T-cell (primary cell): ENCODE data around the gene PPP1CB. TPM values are rescaled to one million over a fixed set of nuclear protein-coding genes. Genes with fewer than 3 reads are reported as not detected.
"Not testable (repeated sequence)": the region's sequence is repeated elsewhere in the genome, so short reads cannot be mapped to it uniquely, and the experiment has no call there.

Source experiments
- ATAC-seq, 4 experiments: fragments of 200-7000 bp in 3 of 4; fragments of 150-1000 bp in 1 of 4; cut with Tn5 transposase; replicated peaks in 1 of 4; 1 replicate in 3 of 4; 2 replicates in 1 of 4; pipeline ENCODE4 v1.10.0; 2021; ENCODE audit warnings: moderate library complexity in 3 of 4, mild to moderate bottlenecking in 2 of 4, moderate number of reproducible peaks in 1 of 4
- CTCF ChIA-PET, 2 donors: fragments of 300-600 bp; sonication (Branson Sonifier 250); formaldehyde crosslinking; loops; one replicate each; lab custom pipeline; 2022; ENCODE audit warnings: antibody characterized with exemption in 2 of 2; lab: Charles Lee
- POLR2A ChIA-PET, 2 donors: fragments of 300-600 bp; sonication (Branson Sonifier 250); formaldehyde crosslinking; loops; one replicate each; lab custom pipeline; 2022; ENCODE audit warnings: antibody characterized with exemption in 2 of 2; lab: Charles Lee
- DNase-seq, 35 experiments: peaks; one replicate each; pipeline versions ENCODE4 v3.0.0 to v3.0.0-alpha.2; 2013 to 2023
- H3K27ac ChIP-seq: one replicate; pipeline ENCODE4 v1.5.1; 2013; ENCODE audit warnings: low read length
- H3K27me3 ChIP-seq, 2 experiments: replicated peaks in 1 of 2; 1 replicate in 1 of 2; 2 replicates in 1 of 2; pipeline versions ENCODE4 v1.6.1 to v1.7.0; 2013; ENCODE audit warnings: low read length in 1 of 2, mixed read lengths in 1 of 2; ENCODE audit not compliant: control insufficient read depth in 2 of 2, insufficient read depth in 2 of 2; ENCODE audit errors: extremely low read depth in 1 of 2
- H3K36me3 ChIP-seq, 2 donors: 1 replicate in 1 of 2; 2 replicates in 1 of 2; pipeline versions ENCODE4 v1.6.1 to v1.7.0; 2013; ENCODE audit warnings: low read length in 1 of 2; ENCODE audit not compliant: control insufficient read depth in 2 of 2, insufficient read depth in 1 of 2; ENCODE audit errors: extremely low read depth in 1 of 2
- H3K4me1 ChIP-seq, 2 experiments: 1 replicate in 1 of 2; 2 replicates in 1 of 2; pipeline versions ENCODE4 v1.6.1 to v1.7.0; 2013; ENCODE audit warnings: low read length in 2 of 2, mixed read lengths in 1 of 2; ENCODE audit not compliant: insufficient read depth in 2 of 2, control insufficient read depth in 1 of 2; ENCODE audit errors: extremely low read depth in 1 of 2
- H3K4me3 ChIP-seq, 2 donors: 1 replicate in 1 of 2; 2 replicates in 1 of 2; pipeline versions ENCODE4 v1.5.1 to v1.7.0; 2013; ENCODE audit warnings: mild to moderate bottlenecking in 2 of 2, low read length in 1 of 2, moderate library complexity in 1 of 2; ENCODE audit not compliant: control insufficient read depth in 1 of 2; ENCODE audit errors: extremely low read depth in 1 of 2
- H3K9me3 ChIP-seq: 2 replicates; pipeline ENCODE4 v1.7.0; 2013
- H3K27ac Mint-ChIP-seq, 2 donors: one replicate each; pipeline ENCODE4 v1.8.0; 2020 to 2021; ENCODE audit warnings: mild to moderate bottlenecking in 2 of 2, mixed read lengths in 2 of 2
- H3K27me3 Mint-ChIP-seq, 2 donors: one replicate each; pipeline ENCODE4 v1.8.0; 2021 to 2022; ENCODE audit warnings: mixed read lengths in 2 of 2
- H3K36me3 Mint-ChIP-seq: one replicate; pipeline ENCODE4 v1.8.0; 2021; ENCODE audit warnings: mixed read lengths
- H3K4me1 Mint-ChIP-seq, 3 donors: one replicate each; pipeline ENCODE4 v1.8.0; 2020 to 2022; ENCODE audit warnings: mixed read lengths in 3 of 3, mild to moderate bottlenecking in 1 of 3
- H3K4me3 Mint-ChIP-seq, 3 donors: one replicate each; pipeline ENCODE4 v1.8.0; 2020 to 2022; ENCODE audit warnings: mild to moderate bottlenecking in 3 of 3, mixed read lengths in 3 of 3, moderate library complexity in 3 of 3
- H3K9me3 Mint-ChIP-seq, 3 donors: one replicate each; pipeline ENCODE4 v1.8.0; 2020 to 2022; ENCODE audit warnings: mixed read lengths in 3 of 3
- WGBS: methylation state at CpG from one replicate; pipeline ENCODE4 v1.1.5; 2013; ENCODE audit warnings: missing lambda C conversion rate; ENCODE audit not compliant: insufficient coverage; 5-methylcytosine and 5-hydroxymethylcytosine counted together
- total RNA-seq, 35 experiments: library from RNA in 6 of 35; stranded (reverse) in 6 of 35; fragments of 120-200 nt in 1 of 35; gene quantifications; one replicate each; pipeline versions ENCODE4 v1.2.1 to v1.2.4 and lab custom pipeline; 2013 to 2026

PPP1CB gene
- total RNA-seq, 5 donors from 2014 or later (not counting 1 experiment from before 2014, with no cell fraction given), result 182 to 233 (median 190) TPM

DNA sequence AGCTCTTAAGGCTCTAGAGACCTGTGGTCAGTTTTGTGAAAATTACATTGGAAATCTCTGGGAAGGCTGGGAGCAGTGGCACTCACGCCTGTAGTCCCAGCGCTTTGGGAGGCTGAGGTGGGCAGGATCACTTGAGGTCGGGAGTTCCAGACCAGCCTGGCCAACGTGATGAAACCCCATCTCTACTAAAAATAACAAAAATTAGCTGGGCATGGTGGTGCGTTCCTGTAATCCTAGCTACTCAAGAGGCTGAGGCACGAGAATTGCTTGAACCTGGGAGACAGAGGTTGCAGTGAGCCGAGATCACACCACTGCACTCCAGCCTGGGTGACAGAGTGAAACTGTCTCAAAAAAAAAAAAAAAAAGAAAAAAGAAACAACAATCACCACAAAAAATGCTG lies 32.9 kb downstream of the PPP1CB start:
- ChIA-PET POLR2A (interaction anchor here (0.6 to 1.7 kb wide), 11 partner anchors 10 to 812 kb away, joined by 3 to 17 read pairs (median 4); no protein-coding TSS in a partner anchor), CTCF (interaction anchor here (0.7 to 1.7 kb wide), 2 partner anchors 10 to 17 kb away, joined by 5 to 8 read pairs; no protein-coding TSS in a partner anchor)
- H3K27me3 ChIP-seq, H3K4me3 Mint-ChIP-seq, H3K4me3 ChIP-seq, H3K27ac Mint-ChIP-seq, H3K9me3 Mint-ChIP-seq, H3K4me1 ChIP-seq, H3K27me3 Mint-ChIP-seq, H3K27ac ChIP-seq, DNase-seq, H3K9me3 ChIP-seq: not testable (repeated sequence)
- 94% methylated on average over 6 of the region's 7 CpGs for WGBS
- H3K4me1 Mint-ChIP-seq, result peaks cover 7 to 13% (median 9%) of the 10 kb centered on the region in 3 donors
- peaks cover 0 to 73% of the 10 kb centered on the region in 2 donors for H3K36me3 ChIP-seq
- peaks cover 54% of the 10 kb centered on the region for H3K36me3 Mint-ChIP-seq
- ATAC-seq, result peak in 1 of 4 experiments; percentile 5

DNA sequence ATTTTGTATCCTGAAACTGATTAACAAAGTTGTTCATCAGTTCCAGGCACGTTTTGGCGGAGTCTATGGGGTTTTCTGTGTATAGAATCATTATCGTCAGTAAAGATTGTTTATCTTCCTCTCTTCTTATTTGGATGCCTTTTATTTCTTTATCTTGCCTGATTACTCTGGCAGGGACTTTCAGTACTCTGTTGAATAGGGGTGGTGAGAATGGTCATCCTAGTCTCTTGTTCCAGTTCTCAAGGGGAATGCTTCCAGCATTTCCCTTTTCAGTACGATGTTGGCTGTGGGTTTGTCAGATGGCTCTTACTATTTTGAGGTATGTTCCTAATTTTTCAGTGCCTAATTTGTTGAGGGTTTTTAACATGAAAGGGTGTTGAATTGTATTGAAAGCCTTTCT lies 45.0 kb downstream of the PPP1CB start:
- no peaks in the 10 kb centered on the region for H3K27me3 Mint-ChIP-seq
- Histone ChIP-seq H3K36me3 (peaks cover 16 to 62% of the 10 kb centered on the region in 2 donors), H3K4me3 (no peak overlapping the region), H3K4me1 (no peaks in the 10 kb centered on the region), H3K27ac (no peak overlapping the region), H3K9me3 (peaks cover 4% of the 10 kb centered on the region), H3K27me3 (no peaks in the 10 kb centered on the region)
- H3K27ac Mint-ChIP-seq, result no peak overlapping the region
- CTCF ChIA-PET, result interaction anchor here in 1 of 2 donors (1.0 kb wide), 1 partner anchor 13 kb away, joined by 3 read pairs; no protein-coding TSS in a partner anchor
- H3K36me3 Mint-ChIP-seq, result peaks cover 59% of the 10 kb centered on the region
- peaks cover 35 to 37% (median 37%) of the 10 kb centered on the region in 3 donors for H3K4me1 Mint-ChIP-seq
- DNase-seq, result no peak
- H3K4me3 Mint-ChIP-seq, result no peak overlapping the region
- 100% methylated on average over 1 of the region's 4 CpGs for WGBS
- POLR2A ChIA-PET, result interaction anchor here in 1 of 2 donors (0.6 to 0.7 kb wide), 2 partner anchors 12 to 115 kb away, joined by 3 to 6 read pairs; no protein-coding TSS in a partner anchor
- peaks cover 0 to 7% (median 2%) of the 10 kb centered on the region in 3 donors for H3K9me3 Mint-ChIP-seq
- ATAC-seq, result no peak

DNA sequence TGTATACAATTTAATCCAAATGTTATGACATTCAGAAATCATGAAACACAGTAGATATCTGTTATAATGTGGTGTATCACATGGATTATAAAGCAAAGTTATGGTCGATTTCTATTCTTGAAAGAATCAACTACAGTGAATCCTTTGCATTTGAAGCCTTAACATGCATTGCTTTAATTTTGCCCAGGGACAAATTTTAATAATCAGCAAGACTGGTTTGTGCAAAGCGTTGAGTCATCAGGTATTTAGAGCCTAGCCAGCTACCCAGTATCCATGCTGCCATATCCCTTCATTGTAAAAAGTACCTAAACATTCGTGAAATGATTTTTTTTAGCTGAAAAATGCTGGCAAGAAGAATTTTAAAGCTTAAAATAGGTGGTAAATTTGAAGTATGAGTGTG lies 50.1 kb downstream of the PPP1CB start:
- Mint-ChIP-seq H3K27me3 (no peaks in the 10 kb centered on the region), H3K36me3 (peaks cover 46% of the 10 kb centered on the region), H3K9me3 (peaks cover 0 to 7% (median 0%) of the 10 kb centered on the region in 3 donors), H3K4me1 (peaks cover 14 to 16% (median 16%) of the 10 kb centered on the region in 3 donors), H3K27ac (no peak overlapping the region), H3K4me3 (no peak overlapping the region)
- Histone ChIP-seq H3K27me3 (no peaks in the 10 kb centered on the region), H3K9me3 (no peaks in the 10 kb centered on the region), H3K36me3 (peaks cover 1 to 41% of the 10 kb centered on the region in 2 donors), H3K4me3 (no peak overlapping the region), H3K4me1 (no peaks in the 10 kb centered on the region), H3K27ac (no peak overlapping the region)
- ChIA-PET CTCF (no interaction called here), POLR2A (interaction anchor here (0.6 to 1.3 kb wide), 7 partner anchors 8 to 1449 kb away, joined by 3 to 7 read pairs (median 3); no protein-coding TSS in a partner anchor)
- ATAC-seq (no peak), DNase-seq (no peak)
- no CpG with 5 or more reads among the region's 3 CpGs for WGBS

DNA sequence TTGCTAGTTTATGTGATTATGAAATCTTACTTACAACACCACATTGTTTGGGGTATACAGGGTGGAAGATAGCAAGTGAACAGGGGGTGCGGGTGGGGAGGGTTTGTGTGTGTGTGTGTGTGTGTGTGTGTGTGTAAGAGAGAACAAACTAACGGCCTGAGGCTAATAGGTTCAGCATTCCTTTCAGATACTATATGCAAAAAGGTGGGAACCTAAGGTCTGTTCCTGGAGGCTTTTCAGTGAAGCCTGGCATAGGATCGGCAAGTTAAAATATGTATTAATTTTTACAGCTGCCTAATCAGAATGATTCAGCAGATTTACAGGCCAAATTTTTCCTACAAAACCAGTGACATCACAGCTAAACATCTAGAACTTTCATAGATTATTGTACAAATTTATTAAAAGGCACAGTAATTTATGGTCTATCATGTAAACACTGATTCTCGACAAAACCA lies 51.4 kb downstream of the PPP1CB start:
- peaks cover 5% of the 10 kb centered on the region in 3 donors for H3K4me1 Mint-ChIP-seq
- DNase-seq (no peak), ATAC-seq (no peak)
- H3K9me3 ChIP-seq, result no peaks in the 10 kb centered on the region
- no peaks in the 10 kb centered on the region for H3K27me3 ChIP-seq
- H3K27ac Mint-ChIP-seq, result no peak overlapping the region
- H3K4me3 ChIP-seq, result no peak overlapping the region
- CTCF ChIA-PET, result no interaction called here
- H3K36me3 Mint-ChIP-seq, result peaks cover 33% of the 10 kb centered on the region
- H3K4me3 Mint-ChIP-seq, result no peak overlapping the region
- 90% methylated on average over 2 of the region's 4 CpGs for WGBS
- H3K9me3 Mint-ChIP-seq, result no peaks in the 10 kb centered on the region
- no peak overlapping the region for H3K27ac ChIP-seq
- peaks cover 0 to 31% of the 10 kb centered on the region in 2 donors for H3K36me3 ChIP-seq
- H3K4me1 ChIP-seq, result no peaks in the 10 kb centered on the region
- H3K27me3 Mint-ChIP-seq, result no peaks in the 10 kb centered on the region
- POLR2A ChIA-PET, result interaction anchor here (0.8 to 1.3 kb wide), 2 partner anchors 10 to 208 kb away, joined by 3 to 5 read pairs; no protein-coding TSS in a partner anchor

DNA sequence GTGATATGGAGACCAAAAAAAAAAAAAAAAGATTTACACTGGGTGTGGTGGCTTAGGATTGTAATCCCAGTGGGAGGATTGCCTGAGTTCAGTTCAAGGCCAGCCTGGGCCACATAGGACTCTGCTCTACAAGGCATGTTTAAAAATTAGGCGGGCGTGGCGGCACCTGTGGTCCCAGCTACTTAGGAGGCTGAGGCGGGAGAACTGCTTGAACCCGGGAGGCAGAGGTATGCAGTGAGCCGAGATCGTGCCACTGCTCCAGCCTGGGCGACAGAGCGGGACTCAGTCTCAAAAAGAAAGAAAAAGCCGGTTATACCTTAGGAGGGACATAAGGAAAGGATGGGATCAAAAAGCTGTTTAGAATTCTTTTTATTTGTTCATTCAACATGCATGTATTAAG lies 58.3 kb downstream of the PPP1CB start:
- Histone ChIP-seq H3K9me3 (no peaks in the 10 kb centered on the region), H3K36me3 (peaks cover 0 to 4% of the 10 kb centered on the region in 2 donors), H3K27ac (no peak overlapping the region), H3K4me1 (peaks cover 3 to 19% of the 10 kb centered on the region in 2 experiments), H3K4me3 (peak overlapping the region; percentile 53 to 66), H3K27me3 (no peaks in the 10 kb centered on the region)
- ChIA-PET CTCF (interaction anchor here (0.6 to 1.4 kb wide), 3 partner anchors 10 to 13 kb away, joined by 3 read pairs; no protein-coding TSS in a partner anchor), POLR2A (interaction anchor here (0.5 to 0.8 kb wide), 3 partner anchors 27 to 197 kb away, joined by 3 to 12 read pairs (median 6); no protein-coding TSS in a partner anchor)
- 91% methylated on average over 5 of the region's 10 CpGs for WGBS
- peaks cover 6 to 17% (median 17%) of the 10 kb centered on the region in 3 donors for H3K4me1 Mint-ChIP-seq
- no peaks in the 10 kb centered on the region for H3K27me3 Mint-ChIP-seq
- H3K36me3 Mint-ChIP-seq, result peaks cover 3% of the 10 kb centered on the region
- no peaks in the 10 kb centered on the region for H3K9me3 Mint-ChIP-seq
- peak overlapping the region; percentile 77 to 80 (median 79) for H3K4me3 Mint-ChIP-seq
- ATAC-seq (no peak), DNase-seq (peak in 1 of 35 experiments; percentile 18)
- H3K27ac Mint-ChIP-seq, result peak overlapping the region in 1 of 2 donors; percentile 64

DNA sequence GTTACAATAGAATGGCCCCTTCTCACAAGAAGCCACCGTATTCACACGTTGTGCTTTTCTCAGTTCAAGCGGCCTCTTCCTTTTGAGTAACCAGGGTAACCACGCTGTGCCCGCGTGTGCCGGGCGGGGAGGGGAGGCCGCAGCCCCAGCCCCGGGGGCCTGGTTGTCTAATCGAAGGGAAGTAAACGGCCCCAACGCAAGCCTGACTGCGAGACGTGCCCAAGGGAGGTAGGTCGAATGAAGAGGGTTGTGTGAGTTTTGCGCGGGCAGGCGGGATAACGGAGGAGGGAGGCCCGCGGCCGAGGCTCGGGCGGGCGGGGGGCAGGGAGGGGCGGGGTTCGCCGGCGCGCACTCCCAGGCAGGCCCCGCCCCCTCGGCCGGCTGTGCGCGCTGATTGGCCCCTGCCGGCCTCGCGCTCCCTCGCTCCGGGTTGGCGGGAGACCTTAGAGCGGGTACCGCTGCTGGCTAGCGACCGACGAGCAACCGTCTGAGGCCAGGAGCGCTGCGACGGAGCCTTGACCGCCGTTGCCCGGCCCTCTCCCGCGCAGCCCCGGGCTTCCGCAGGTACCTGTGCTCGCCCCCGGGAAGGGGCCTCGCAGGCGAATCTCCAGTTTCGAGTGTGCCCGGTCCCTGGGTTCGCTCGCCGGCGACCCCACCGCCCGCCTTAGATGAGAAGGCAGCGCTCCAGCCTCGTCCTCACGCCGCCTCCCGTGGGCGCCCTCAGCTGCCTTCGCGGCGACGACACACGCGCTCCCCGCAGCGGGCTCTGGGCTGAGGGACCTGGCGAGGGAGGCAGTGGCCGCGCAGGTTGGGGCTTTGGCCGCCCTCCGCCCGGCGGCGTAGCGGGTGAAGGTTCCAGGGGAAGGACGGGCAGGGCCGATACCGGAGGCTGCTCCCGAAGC lies 59.0 kb downstream of the PPP1CB start, which contains the start of gene SPDYA:
SPDYA (plus strand) TSS at position 451 of the 902 bp plus-strand sequence. CDS start 5,181 bp downstream, outside the sequence.
- ATAC-seq (peak; percentile 84 to 96 (median 96)), DNase-seq (peak; percentile 52 to 88 (median 70))
- Histone ChIP-seq H3K4me3 (peak within 1 kb of the TSS; percentile 57 to 66), H3K36me3 (peaks cover 0 to under 1% of the 10 kb centered on the region in 2 donors), H3K27ac (no peak within 1 kb of the TSS), H3K27me3 (no peaks in the 10 kb centered on the region), H3K4me1 (peaks cover 3 to 19% of the 10 kb centered on the region in 2 experiments), H3K9me3 (no peaks in the 10 kb centered on the region)
- ChIA-PET POLR2A (interaction anchor here (0.5 to 1.1 kb wide), 2 partner anchors 60 to 198 kb away, joined by 3 to 6 read pairs; no protein-coding TSS in a partner anchor), CTCF (interaction anchor here (0.6 to 1.4 kb wide), 4 partner anchors 9 to 244 kb away, joined by 3 read pairs; no protein-coding TSS in a partner anchor)
- 5% methylated on average over 80 of the region's 97 CpGs for WGBS
- peaks cover 6 to 17% (median 17%) of the 10 kb centered on the region in 3 donors for H3K4me1 Mint-ChIP-seq
- H3K36me3 Mint-ChIP-seq, result peaks cover 3% of the 10 kb centered on the region
- H3K27me3 Mint-ChIP-seq, result no peaks in the 10 kb centered on the region
- H3K4me3 Mint-ChIP-seq, result peak within 1 kb of the TSS; percentile 77 to 80 (median 79)
- H3K9me3 Mint-ChIP-seq, result no peaks in the 10 kb centered on the region
- H3K27ac Mint-ChIP-seq, result peak within 1 kb of the TSS in 1 of 2 donors; percentile 64
